IPS-11a (cell line): ENCODE results near the gene ZCCHC13.
"Not testable (repeated sequence)": the region's sequence is repeated elsewhere in the genome, so short reads cannot be mapped to it uniquely, and the experiment has no call there.

Experiments used
- H3K4me3 ChIP-seq: one replicate; pipeline ENCODE4 v1.5.1; 2013; ENCODE audit warnings: low read depth, low read length, control low read depth

ZCCHC13 gene

GRCh38 chrX:74319321-74319720, 15.3 kb downstream of the ZCCHC13 start:
- not testable (repeated sequence) for H3K4me3 ChIP-seq

DNA sequence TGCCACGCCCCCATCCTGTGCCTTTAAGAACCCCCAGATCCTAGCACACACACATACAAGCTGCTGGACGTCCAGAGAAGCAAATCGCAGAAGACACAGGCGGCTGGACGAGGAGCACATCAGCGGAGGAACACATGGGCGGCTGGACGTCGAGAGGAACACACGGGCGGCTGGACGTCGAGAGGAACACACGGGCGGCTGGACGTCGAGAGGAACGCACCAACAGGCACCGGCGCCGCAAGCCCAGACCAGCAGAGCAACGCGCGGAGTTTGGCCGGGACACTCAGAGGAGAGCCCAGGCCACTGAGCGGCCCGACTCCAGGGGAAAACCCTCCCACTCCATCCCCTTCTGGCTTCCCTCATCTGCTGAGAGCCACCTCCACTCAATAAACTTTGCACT, 17.2 kb downstream of the ZCCHC13 start:
- H3K4me3 ChIP-seq, result no peak overlapping the region

DNA sequence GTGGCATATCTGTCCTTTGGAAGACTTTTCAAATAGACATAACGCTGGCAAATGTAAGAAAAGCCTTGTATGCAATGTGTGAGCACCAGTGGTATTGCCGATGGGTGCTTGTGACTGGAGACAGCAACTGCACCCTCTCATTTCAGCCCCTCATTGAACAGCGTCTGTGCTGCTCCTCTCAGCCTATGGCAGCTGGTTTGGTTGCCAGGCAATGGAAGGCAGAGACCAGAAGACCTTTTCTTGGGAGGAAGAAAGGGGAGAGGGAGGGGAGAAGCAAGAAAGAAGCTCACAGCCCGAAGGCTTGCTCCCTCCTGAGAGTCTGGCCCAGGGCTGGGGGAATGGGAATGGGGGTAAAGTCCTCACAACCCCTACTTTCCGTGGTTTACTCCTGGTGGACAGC, 20.2 kb downstream of the ZCCHC13 start:
- no peak overlapping the region for H3K4me3 ChIP-seq

DNA sequence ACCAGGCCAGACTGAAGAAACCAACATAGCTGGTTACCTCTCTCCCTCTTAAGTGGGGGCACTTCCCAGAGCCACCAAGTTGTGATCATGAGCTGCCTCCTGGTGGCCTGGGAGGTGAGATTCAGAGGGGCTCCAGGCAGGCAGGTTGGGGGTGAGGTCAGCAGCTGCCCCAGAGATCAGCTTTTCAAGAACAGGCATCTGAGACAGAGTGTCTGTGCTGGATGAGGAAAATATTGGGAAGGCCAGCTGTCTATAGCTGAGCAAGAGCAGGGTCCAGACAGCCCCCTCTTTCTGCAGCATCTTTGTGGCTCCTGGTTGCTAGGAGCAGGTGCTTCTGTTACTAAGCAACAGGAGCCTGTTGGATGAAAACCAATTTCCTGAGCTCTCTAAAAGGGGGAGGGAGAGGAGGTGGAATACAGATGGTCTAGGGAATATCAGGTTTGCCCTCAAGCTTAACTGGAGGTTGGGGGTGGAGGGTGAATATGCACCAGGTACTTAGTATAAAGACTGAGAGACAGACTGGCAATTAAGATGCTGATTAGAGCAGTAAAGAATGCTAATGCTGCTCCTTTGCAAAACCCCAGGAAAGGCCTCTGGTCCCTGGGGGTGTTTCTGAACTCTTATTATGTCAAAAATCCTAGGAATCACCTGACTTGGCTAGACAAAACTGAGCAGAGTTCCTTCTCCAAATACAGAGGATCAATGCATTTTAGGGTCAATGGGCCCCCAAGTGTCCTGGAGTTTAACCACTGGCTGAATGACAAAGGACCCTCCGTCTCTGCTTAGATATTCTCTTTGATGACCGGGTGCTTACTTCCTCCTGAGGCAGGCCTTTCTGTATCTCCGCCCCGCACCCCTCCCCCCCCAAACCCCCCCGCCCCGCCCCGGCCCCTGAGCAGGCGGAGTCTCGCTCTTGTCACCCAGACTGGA, 21.4 kb downstream of the ZCCHC13 start:
- no peak overlapping the region for H3K4me3 ChIP-seq

- H3K4me3 ChIP-seq, result no peak overlapping the region
Observed at GRCh38 chrX:74338852-74339251, 34.9 kb downstream of the ZCCHC13 start.

GRCh38 chrX:74340051-74340450, 36.1 kb downstream of the ZCCHC13 start:
- no peak overlapping the region for H3K4me3 ChIP-seq

- not testable (repeated sequence) for H3K4me3 ChIP-seq
Observed at GRCh38 chrX:74342211-74342610, 38.2 kb downstream of the ZCCHC13 start.

DNA sequence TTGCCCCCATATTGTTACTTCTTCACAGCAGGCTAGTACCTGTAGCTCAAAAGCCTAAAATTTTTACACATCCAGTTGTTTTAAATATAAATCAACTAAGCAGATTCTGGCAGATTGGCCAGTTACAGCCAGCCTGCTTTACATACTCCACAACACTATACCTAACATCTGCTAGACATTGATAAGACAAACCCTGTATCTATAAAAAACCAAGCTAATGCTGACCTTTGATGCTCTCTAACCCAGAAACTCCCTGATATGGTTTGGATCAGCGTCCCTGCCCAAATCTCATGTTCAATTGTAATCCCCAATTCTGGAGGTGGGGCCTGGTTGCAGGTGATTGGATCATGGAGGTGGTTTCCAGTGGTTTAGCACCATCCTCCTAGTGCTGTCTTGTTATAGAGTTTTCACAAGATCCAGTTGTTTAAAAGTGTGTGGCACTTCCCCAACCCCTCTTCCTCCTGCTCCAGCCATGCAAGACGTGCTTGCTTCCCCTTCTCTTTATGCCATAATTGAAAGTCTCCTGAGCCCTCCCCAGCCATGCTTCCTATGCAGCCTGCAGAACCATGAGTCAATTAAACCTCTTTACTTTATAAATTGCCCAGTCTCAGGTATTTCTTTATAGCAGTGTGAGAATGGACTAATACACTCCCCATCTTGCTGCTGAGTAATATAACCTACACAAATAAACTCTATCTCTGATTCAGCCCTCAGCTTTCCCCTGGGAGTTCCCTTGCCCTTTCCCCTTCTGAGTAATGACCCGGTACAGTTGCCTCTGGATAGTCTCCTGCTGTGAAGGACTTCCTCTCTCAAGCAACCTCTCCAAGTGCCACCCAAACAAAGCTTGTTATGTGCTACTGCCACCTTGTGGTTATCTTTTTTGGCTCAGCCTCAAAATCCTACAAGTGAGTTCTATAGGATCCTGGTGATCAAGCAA, 39.6 kb downstream of the ZCCHC13 start:
- H3K4me3 ChIP-seq, result no peak overlapping the region

GRCh38 chrX:74344280-74344622, 40.3 kb downstream of the ZCCHC13 start:
- no peak overlapping the region for H3K4me3 ChIP-seq

- H3K4me3 ChIP-seq, result no peak overlapping the region
Observed at GRCh38 chrX:74346088-74346487, 42.1 kb downstream of the ZCCHC13 start.

GRCh38 chrX:74349387-74349786, 45.4 kb downstream of the ZCCHC13 start:
- H3K4me3 ChIP-seq, result no peak overlapping the region

DNA sequence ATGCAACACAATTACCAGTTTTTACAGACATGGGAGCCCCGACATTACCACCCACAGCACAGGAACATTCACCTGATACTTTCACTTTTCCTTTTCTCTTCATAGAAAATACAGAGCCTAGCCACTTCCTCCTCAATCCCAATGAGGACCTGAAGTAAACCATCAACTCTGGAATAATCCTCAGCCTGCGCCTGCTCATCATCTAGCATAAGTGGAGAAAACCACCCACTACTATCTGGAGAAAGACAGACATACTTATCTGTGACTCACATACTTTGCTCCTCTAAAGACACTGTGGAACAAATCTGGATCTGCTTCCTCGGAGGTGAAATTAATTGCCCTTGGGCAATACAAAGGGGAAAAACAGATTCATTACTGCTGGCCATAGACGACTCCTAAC, 47.8 kb downstream of the ZCCHC13 start:
- H3K4me3 ChIP-seq, result no peak overlapping the region

DNA sequence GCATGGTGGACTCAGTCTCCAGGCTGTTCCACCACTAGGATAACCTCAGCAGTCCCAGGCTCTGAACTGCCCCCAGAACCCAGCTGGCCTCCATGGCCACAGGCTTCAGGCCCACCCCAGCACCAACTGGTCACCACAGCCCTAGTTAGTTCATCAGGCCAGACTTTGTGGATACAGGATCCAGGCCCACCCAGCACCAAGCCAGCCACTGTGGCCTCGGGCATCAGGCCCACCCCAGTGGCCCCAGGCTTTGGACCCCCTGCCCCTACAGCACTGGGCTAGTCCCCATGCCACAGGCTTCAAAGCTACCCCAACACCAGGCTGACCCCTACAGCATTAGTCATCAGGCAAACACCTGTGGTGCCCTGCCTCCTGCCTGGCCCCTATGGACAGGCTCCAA, 50.0 kb downstream of the ZCCHC13 start:
- no peak overlapping the region for H3K4me3 ChIP-seq
